GM23248 (cell line): ENCODE measurements around the gene ZFP92. TPM values are rescaled to one million over a fixed set of nuclear protein-coding genes. Genes with fewer than 3 reads are reported as not detected.
A peak's percentile ranks its signal among the peaks of the same experiment; 100 is the strongest.

Experiments used
- DNase-seq: peaks from one replicate; pipeline ENCODE4 v3.0.0-alpha.2; 2015
- H2AFZ ChIP-seq: fragments of 200-600 bp; sonication (generic); 2 replicates; pipeline ENCODE4 v1.6.1; 2016; ENCODE audit warnings: antibody characterized with exemption
- H3F3A ChIP-seq: fragments of 200-600 bp; sonication (generic); 2 replicates; pipeline ENCODE4 v1.6.1; 2016; ENCODE audit warnings: mild to moderate bottlenecking, antibody characterized with exemption, mixed run types; ENCODE audit not compliant: insufficient read depth
- H3K27ac ChIP-seq: fragments of 200-600 bp; sonication (generic); 2 replicates; pipeline ENCODE4 v1.5.1; 2016; ENCODE audit warnings: mild to moderate bottlenecking
- H3K27me3 ChIP-seq: fragments of 200-600 bp; sonication (generic); replicated peaks from 2 replicates; pipeline ENCODE4 v1.6.1; 2016; ENCODE audit warnings: mild to moderate bottlenecking; ENCODE audit not compliant: insufficient read depth
- H3K36me3 ChIP-seq: fragments of 200-600 bp; sonication (generic); 2 replicates; pipeline ENCODE4 v1.6.1; 2016; ENCODE audit warnings: low read depth, mild to moderate bottlenecking
- H3K4me1 ChIP-seq: fragments of 200-600 bp; sonication (generic); 2 replicates; pipeline ENCODE4 v1.6.1; 2016; ENCODE audit warnings: mild to moderate bottlenecking; ENCODE audit not compliant: insufficient read depth
- H3K4me2 ChIP-seq: fragments of 200-600 bp; sonication (generic); one replicate; pipeline ENCODE4 v1.6.1; 2016; ENCODE audit warnings: mild to moderate bottlenecking; ENCODE audit not compliant: unreplicated experiment
- H3K4me3 ChIP-seq: fragments of 200-600 bp; sonication (generic); 2 replicates; pipeline ENCODE4 v1.5.1; 2016; ENCODE audit warnings: mild to moderate bottlenecking
- H3K79me2 ChIP-seq: fragments of 200-600 bp; sonication (generic); 2 replicates; pipeline ENCODE4 v1.6.1; 2016; ENCODE audit warnings: mild to moderate bottlenecking; ENCODE audit not compliant: insufficient read depth
- H3K9ac ChIP-seq: fragments of 200-600 bp; sonication (generic); 2 replicates; pipeline ENCODE4 v1.6.1; 2016; ENCODE audit warnings: mild to moderate bottlenecking
- H3K9me2 ChIP-seq: fragments of 200-600 bp; sonication (generic); 2 replicates; pipeline ENCODE4 v1.6.1; 2016; ENCODE audit warnings: mixed run types, mild to moderate bottlenecking, moderate library complexity; ENCODE audit not compliant: insufficient read depth
- H3K9me3 ChIP-seq: fragments of 200-600 bp; sonication (generic); one replicate; pipeline ENCODE4 v1.6.1; 2017; ENCODE audit warnings: low read depth
- H4K20me1 ChIP-seq: fragments of 200-600 bp; sonication (generic); 2 replicates; pipeline ENCODE4 v1.6.0; 2016; ENCODE audit not compliant: insufficient read depth
- EZH2 ChIP-seq: fragments of 200-600 bp; sonication (generic); IDR thresholded peaks from 2 replicates; pipeline ENCODE4 v1.6.1; 2018; ENCODE audit warnings: antibody characterized with exemption, mild to moderate bottlenecking; ENCODE audit not compliant: insufficient read depth, poor library complexity, severe bottlenecking
- EZH2phosphoT487 ChIP-seq: fragments of 200-600 bp; sonication (generic); IDR thresholded peaks from 2 replicates; pipeline ENCODE4 v1.6.1; 2018; ENCODE audit warnings: antibody characterized with exemption, moderate library complexity, mild to moderate bottlenecking, low read depth; ENCODE audit not compliant: insufficient read depth
- WGBS, 2 experiments: methylation state at CpG; one replicate each; pipeline ENCODE4 v1.1.6; 2015 to 2017; ENCODE audit warnings: low lambda C conversion rate in 2 of 2, low coverage in 1 of 2; ENCODE audit errors: missing lambda C conversion rate in 2 of 2; 5-methylcytosine and 5-hydroxymethylcytosine counted together
- in situ Hi-C: fragments of 300-500 bp; cut with MboI; formaldehyde crosslinking; loops from 2 replicates; pipeline ENCODE4 v1.15.0; 2020
- polyA plus RNA-seq: library from polyadenylated mRNA; unstranded; fragments of >200 nt; fragmentation: Nextera tagmentation; extraction: Ambion mirVana; gene quantifications from 2 replicates; pipeline ENCODE4 v1.2.1, GENCODE V29; 2016
- total RNA-seq: library from RNA; depleted of rRNA; stranded (reverse); fragments of >200 nt; shearing (Covaris generic); gene quantifications from 2 replicates; pipeline ENCODE4 v1.2.3, GENCODE V29; 2014

Gene ZFP92
- total and polyA plus RNA-seq, 2 experiments from 2014 or later, result 0.11 TPM; not detected in 1

DNA sequence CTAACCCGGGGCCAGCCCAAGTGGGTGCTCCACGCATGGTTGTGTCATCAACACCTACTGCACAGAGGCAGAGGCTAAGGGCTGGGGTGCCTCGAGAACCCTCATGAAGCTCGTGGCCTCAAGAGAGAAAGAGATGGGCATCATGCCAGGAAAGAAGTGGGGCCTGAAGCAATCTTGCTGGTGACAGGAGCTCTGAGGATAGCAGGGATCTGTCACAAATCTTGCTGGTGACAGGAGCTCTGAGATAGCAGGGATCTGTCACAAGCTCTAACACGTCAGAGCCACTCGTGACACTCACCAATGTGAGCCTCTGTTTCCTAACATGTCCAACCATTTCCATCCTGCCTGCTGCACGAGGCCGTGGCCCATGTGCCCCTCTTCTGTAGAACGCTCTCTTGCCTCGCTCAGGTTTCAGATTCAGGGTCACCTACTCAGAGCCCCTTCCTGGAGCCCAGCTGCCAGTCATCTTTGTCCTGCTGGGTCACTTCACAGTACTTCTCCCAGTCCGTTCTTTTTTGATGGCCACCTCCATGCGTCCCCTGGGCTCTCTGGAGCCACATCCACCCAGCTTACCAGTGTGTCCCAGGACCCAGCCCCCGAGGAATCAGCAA lies 31.2 kb upstream of the ZFP92 start:
- Histone ChIP-seq H3K36me3 (no peaks in the 10 kb centered on the region), H4K20me1 (no peaks in the 10 kb centered on the region), H3K9me3 (no peaks in the 10 kb centered on the region), H3K9ac (no peak overlapping the region), H3K9me2 (no peaks in the 10 kb centered on the region), H3K4me1 (peaks cover 3% of the 10 kb centered on the region), H2AFZ (no peak overlapping the region), H3K79me2 (no peaks in the 10 kb centered on the region), H3F3A (no peaks in the 10 kb centered on the region), H3K27me3 (no peaks in the 10 kb centered on the region), H3K27ac (no peak overlapping the region), H3K4me2 (no peak overlapping the region), H3K4me3 (no peak overlapping the region)
- 79 to 81% methylated on average over 9 to 11 of the region's 13 CpGs for WGBS, 2 experiments
- in situ Hi-C loops, result no loop called here
- TF ChIP-seq EZH2 (no peak), EZH2phosphoT487 (no peak)
- no peak for DNase-seq

DNA sequence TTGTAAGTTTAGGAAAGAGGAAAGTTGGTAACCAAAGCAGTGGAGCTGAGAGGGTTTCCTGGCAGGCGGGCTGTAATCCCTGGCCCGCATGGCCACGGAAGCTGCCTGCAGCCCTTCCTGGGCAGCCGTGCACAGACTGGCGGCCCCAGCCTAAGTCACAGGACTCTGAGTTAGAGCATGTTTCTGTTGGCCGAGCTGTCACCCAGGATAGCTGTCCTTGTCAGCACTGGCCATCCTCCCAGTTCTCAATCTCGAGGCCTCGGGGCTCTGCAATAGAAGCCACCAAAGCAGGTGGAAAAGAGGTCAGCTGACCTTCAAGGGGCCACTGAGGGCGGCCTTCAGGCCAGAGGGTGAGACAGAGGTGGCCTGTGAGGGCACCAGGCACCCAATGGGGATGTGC lies 30.6 kb upstream of the ZFP92 start:
- no peak overlapping the region for H3K4me2 ChIP-seq
- H3F3A ChIP-seq, result no peaks in the 10 kb centered on the region
- no peak overlapping the region for H3K9ac ChIP-seq
- no peaks in the 10 kb centered on the region for H3K9me2 ChIP-seq
- no peaks in the 10 kb centered on the region for H3K27me3 ChIP-seq
- H3K9me3 ChIP-seq, result no peaks in the 10 kb centered on the region
- TF ChIP-seq EZH2phosphoT487 (no peak), EZH2 (no peak)
- H3K4me3 ChIP-seq, result no peak overlapping the region
- H3K4me1 ChIP-seq, result peaks cover 3% of the 10 kb centered on the region
- 29 to 37% methylated on average over 7 to 9 of the region's 9 CpGs for WGBS, 2 experiments
- H3K79me2 ChIP-seq, result no peaks in the 10 kb centered on the region
- peak; percentile 8 for DNase-seq
- no peak overlapping the region for H3K27ac ChIP-seq
- H3K36me3 ChIP-seq, result no peaks in the 10 kb centered on the region
- H4K20me1 ChIP-seq, result no peaks in the 10 kb centered on the region
- in situ Hi-C loops, result no loop called here
- no peak overlapping the region for H2AFZ ChIP-seq

DNA sequence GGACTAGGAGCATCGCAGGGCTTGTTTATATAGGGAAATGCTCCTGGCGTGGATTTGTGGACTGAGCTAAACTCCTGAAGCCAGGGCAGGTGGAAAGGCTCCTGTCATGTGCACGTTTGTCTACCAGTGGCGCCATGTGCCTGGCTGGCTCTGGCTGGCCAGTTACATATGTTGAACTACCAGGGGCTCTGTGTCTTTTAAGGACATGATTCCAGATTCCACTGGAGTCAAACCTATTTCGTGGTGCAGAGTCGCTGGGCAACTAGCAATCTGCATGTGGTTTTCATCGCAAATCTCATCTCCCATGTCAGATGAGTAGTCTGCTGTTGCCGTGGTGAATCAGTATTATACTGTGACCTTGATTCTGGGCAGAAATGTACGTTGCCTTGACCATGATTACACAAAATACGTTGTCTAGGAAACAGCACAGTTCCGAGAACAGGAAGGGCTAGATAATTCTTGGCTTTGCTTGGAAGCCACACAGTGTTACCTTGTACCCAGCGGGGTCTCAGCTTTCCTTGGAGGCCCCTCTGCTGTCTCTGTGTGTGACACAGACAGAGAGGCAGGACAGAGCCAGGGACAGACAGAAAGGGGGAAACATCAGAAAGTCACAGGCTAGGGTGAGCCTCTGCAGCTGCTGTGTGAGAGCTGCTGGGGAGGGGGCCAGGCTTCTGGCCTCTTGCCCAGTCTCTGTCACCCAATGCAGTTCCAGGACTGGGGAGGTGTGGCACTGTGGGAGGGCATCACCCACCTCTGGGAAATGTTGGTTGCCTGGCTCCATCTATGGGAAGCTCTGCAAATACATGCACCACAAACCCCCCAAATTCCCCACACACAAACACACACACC lies 29.4 kb upstream of the ZFP92 start:
- Histone ChIP-seq H3K36me3 (no peaks in the 10 kb centered on the region), H3K27me3 (no peaks in the 10 kb centered on the region), H3K4me3 (no peak overlapping the region), H3K9me3 (no peaks in the 10 kb centered on the region), H3K9ac (peak overlapping the region; percentile 86), H4K20me1 (no peaks in the 10 kb centered on the region), H3K27ac (peak overlapping the region; percentile 78), H2AFZ (no peak overlapping the region), H3K9me2 (no peaks in the 10 kb centered on the region), H3K4me2 (peak overlapping the region; percentile 42), H3K4me1 (peaks cover 3% of the 10 kb centered on the region), H3F3A (no peaks in the 10 kb centered on the region), H3K79me2 (no peaks in the 10 kb centered on the region)
- DNase-seq, result peak; percentile 89
- in situ Hi-C loops, result no loop called here
- WGBS, 2 experiments, result 25 to 30% methylated on average over 12 of the region's 12 CpGs
- TF ChIP-seq EZH2 (no peak), EZH2phosphoT487 (no peak)

DNA sequence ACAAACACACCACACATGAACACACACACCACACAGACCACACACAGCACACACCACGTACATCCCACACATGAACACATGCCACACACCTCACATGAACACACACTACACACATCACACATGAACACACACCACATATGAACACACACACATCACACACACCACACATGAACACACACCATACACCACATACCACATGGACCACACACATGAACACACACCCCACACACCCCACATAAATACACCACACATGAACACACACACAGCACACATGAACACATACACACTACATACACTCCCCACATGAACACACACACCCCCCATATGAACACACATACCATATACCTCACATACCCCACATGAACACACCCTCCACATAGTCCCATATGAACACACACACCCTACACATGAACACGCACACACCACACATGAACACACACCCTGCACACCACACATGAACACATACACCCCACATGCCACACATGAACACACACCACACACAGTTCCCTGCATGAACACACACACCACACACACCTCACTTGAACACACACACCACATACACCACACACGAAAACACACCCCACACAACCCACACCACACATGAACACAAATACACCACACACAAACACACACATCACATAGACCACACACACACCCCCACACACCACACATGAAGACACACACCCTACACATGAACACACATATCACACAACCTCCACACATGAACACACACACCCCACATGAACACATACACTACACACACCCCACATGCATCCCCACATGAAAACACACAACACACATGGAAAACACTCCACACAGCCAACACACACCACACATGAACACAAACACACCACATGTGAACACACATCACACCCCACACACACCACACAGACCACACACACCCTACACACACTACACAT lies 28.4 kb upstream of the ZFP92 start:
- H3K4me3 ChIP-seq, result no peak overlapping the region
- no peaks in the 10 kb centered on the region for H3K27me3 ChIP-seq
- H3K4me1 ChIP-seq, result peaks cover 3% of the 10 kb centered on the region
- no peak for DNase-seq
- H3K36me3 ChIP-seq, result no peaks in the 10 kb centered on the region
- 55 to 74% methylated on average over 2 to 3 of the region's 3 CpGs for WGBS, 2 experiments
- in situ Hi-C loops, result no loop called here
- H4K20me1 ChIP-seq, result no peaks in the 10 kb centered on the region
- no peaks in the 10 kb centered on the region for H3K9me3 ChIP-seq
- H3K79me2 ChIP-seq, result no peaks in the 10 kb centered on the region
- no peak overlapping the region; the same call in 1 of the 2 replicates for H3K9ac ChIP-seq
- TF ChIP-seq EZH2 (no peak), EZH2phosphoT487 (no peak)
- H3K4me2 ChIP-seq, result no peak overlapping the region
- no peak overlapping the region for H2AFZ ChIP-seq
- no peak overlapping the region for H3K27ac ChIP-seq
- no peaks in the 10 kb centered on the region for H3K9me2 ChIP-seq
- no peaks in the 10 kb centered on the region for H3F3A ChIP-seq
